Activated CD4-positive, alpha-beta T cell treated with anti-CD3 and anti-CD28 coated beads for 4 hours (primary cell): ENCODE data around the gene FADS3.

Experiments used
- DNase-seq, 2 donors: peaks; one replicate each; pipeline ENCODE4 v3.0.0-alpha.2; 2020

Gene FADS3

DNA sequence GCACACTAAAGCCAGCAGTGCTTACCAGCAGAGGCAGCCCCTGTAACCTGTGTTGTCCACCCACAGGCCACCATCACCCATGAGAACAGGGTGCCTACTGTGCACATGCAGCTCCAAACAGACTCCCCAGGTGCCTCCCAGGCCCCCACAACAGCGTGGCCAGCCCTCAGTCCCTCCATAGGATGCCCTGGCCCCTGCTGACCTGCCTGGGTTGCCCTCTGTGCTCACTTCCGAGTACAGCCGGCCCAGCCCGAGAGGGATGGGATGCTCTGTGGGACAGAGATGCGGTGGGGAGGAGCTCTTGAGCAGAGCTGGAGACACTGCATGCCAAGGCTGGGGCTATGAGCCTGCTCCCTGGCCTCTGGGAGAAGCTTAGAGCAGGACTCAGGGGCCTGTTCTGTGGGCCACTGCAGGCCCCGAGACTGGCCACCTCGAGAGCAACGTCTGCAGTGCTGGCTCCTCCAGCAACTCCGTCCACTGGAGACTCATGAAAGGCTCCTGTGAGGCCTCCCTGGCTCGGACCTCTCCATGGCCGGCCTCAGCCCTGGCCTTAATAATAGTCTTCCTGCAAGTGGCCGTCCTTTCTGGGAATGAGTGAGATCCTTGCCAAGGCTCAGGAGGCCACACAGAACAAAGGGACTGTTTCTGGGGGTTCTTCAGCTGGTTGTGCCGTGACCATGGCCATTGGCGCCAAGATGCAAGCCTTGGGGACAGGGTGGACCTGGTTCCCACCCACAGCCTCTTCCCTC, 36.2 kb downstream of the FADS3 start:
- no peak for DNase-seq

- no peak for DNase-seq
These were observed 37.0 kb downstream of the FADS3 start for GRCh38 chr11:61854206-61854895.

GRCh38 chr11:61853698-61854169, 37.6 kb downstream of the FADS3 start:
- no peak for DNase-seq

- no peak for DNase-seq
These were observed 39.4 kb downstream of the FADS3 start for GRCh38 chr11:61851900-61852295.

GRCh38 chr11:61851113-61851899, 40.0 kb downstream of the FADS3 start:
- DNase-seq: no peak

DNA sequence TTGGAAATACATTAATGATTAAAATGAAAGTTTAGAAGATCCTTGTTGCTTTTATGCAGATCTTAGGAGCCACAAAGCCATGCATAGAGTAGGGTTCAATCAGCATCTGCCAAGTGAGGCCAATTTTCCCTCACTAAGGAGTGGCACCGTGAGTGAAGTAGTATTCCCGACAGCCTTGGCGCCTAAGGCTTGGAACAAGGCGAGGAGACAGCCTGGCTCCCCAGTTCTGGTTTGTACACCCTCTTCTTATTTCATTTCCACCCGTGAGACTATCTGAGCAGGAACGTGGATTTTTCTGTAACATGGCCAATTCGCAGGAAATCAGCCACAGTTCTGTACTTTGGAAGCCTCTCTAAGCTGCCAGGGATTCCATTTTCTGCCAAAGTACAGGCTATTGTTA, 40.7 kb downstream of the FADS3 start:
- DNase-seq: no peak

GRCh38 chr11:61848631-61849030, 42.7 kb downstream of the FADS3 start:
- no peak for DNase-seq

- DNase-seq: no peak
These were observed 43.3 kb downstream of the FADS3 start for GRCh38 chr11:61847914-61848581.

GRCh38 chr11:61846362-61847020, 44.9 kb downstream of the FADS3 start:
- DNase-seq: no peak

GRCh38 chr11:61844909-61845565, 46.3 kb downstream of the FADS3 start:
- DNase-seq: no peak

DNA sequence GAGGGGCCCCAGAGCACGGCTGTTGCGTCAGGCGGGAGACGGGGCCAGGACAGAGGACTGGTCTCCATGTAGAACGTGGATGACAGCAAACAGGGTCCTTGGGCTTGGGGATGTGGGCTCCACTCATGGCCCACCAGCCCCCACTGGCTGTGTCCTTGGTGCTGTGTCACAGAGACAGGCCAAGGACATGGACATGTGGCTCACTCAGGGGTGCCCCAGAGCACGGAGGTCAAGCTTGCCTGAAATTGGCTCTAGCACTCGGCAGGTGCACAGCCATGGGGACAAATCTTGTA, 48.9 kb downstream of the FADS3 start:
- no peak for DNase-seq

DNA sequence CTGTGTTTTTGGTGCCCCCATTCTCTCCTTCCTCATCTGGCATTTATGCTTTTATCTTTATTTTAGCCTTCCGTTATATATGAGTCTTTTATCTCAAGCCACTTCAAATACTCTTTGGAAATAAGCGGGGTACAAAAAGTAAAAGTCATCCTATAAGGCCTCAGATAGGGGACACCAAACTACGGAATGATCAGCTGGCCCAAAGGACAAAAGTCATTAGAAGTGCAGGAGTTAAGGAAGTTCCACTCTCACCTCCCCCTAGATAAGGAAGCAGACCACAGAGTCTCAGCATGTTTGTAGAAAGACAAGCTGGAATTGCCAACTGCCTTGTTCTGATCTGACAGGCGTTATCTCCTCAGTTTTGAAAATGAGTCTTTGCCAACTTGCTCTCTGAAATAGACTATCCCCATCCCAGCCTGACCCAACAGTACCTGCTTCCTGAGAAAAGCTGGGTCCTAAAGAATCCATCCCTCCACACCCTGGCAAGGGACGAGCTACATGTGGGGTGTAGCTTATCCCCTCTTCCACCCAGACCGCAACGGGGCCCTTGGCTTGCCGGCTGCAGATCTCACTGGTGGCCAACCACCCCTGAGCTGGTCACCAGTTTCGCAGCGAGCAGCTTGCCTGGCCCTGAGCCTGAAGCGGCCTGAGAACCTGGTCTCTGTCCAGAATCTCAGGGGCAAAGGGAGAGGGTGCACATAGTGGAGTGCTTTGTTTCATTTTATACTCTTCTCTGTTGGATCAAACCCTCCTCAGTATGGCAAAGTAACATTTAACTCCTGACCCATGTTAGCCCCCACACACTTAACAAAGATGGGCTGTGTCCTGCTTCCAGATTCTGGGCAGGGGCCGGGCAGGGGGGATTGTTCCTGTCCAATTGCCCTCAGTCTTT, 49.5 kb downstream of the FADS3 start:
- DNase-seq: no peak

- no peak for DNase-seq
These were observed 51.0 kb downstream of the FADS3 start for GRCh38 chr11:61840371-61840770.

GRCh38 chr11:61839742-61840141, 51.6 kb downstream of the FADS3 start:
- no peak for DNase-seq

- no peak for DNase-seq
These were observed 52.4 kb downstream of the FADS3 start for GRCh38 chr11:61838921-61839320.

- no peak for DNase-seq
These were observed 52.8 kb downstream of the FADS3 start for GRCh38 chr11:61838501-61838900.

- no peak for DNase-seq
These were observed 53.8 kb downstream of the FADS3 start for GRCh38 chr11:61837411-61838005.

- no peak for DNase-seq
These were observed 55.2 kb downstream of the FADS3 start for GRCh38 chr11:61836193-61836592.

DNA sequence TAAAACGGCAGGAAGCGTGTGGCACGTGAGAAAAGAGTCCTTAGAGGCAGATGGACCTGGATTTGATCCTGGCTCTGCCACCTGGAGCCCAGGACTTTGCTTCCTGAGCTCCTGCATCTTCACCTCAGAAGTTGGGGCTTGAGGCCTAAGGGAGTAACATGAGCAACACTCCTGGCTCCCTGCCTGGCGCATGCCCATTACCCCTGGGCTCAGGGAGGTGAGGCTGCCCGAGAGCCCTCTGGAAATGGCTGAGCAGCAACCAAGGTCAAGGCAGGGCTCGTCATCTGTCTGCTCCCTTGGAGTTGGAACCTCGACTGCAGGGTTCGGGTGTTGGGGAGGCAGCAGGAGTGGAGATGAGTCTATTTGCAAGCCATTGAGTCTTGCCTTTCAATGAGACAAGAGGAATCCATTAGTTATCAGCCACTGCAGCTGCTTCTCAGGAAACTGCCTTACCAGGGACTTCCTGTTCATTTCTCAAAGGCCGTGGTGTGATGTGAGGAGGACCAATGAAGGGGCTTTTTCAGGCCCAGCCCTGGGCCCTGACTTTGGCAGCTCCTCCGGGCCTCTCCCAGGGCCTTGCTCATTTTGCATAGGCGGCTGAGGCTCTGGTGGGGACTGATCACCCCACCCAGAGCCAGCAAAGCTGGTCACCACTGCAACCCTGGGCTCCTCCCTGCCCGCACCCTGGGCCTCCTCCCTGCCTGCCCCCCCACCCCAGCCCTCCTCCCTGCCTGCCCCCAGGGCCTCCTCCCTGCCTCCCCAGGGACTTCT, 56.9 kb downstream of the FADS3 start:
- peak; percentile 13 to 19 for DNase-seq

GRCh38 chr11:61833926-61834277, 57.4 kb downstream of the FADS3 start:
- no peak for DNase-seq
